Measurements from ENCODE around the gene MMP28. TPM values are rescaled to one million over a fixed set of nuclear protein-coding genes. Genes with fewer than 3 reads are reported as not detected.

Gene MMP28
- total RNA-seq, 1 donor from 2014 or later = 4.2 TPM

DNA sequence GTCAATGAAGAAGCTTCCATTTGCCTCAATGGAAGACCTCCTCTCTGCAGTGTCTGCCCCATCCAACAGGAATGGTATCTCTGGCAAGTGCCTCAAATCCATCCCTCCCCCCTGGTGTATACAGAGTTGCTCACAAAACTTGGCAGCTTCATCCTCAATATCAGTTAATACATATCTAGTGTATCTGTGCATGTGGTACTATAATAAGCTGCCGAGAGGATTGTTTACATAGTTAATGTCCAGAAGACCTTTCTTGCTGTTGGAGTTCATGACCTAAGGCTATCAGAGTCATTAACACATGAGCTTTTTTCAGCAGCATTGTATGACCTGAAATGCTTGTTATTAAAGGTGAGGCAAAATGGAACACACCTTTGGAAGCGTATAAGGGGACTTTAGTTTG lies 78.0 kb downstream of the MMP28 start:
- H3K27ac ChIP-seq (ENCODE audit: low read depth, low read length) = peak overlapping the region; percentile 27
- H3K9ac ChIP-seq (ENCODE audit: low read depth in 1 of 3, low read length in 3 of 3) = no peak overlapping the region
- no peaks in the 10 kb centered on the region for H3K9me3 ChIP-seq (ENCODE audit: control insufficient read depth in 3 of 3, low read length in 3 of 3)
- H3K4me3 ChIP-seq (ENCODE audit: low read length in 3 of 3) = no peak overlapping the region
- no peaks in the 10 kb centered on the region for H3K27me3 ChIP-seq (ENCODE audit: control insufficient read depth in 3 of 3, insufficient read depth in 3 of 3, low read length in 3 of 3)
- H3K4me1 ChIP-seq (ENCODE audit: control insufficient read depth in 3 of 3, insufficient read depth in 3 of 3, low read length in 3 of 3) = peaks cover 28 to 40% (median 34%) of the 10 kb centered on the region in 3 donors
- peaks cover 0 to 17% (median 15%) of the 10 kb centered on the region in 3 donors for H3K36me3 ChIP-seq (ENCODE audit: control insufficient read depth in 3 of 3, insufficient read depth in 3 of 3, low read length in 3 of 3)

DNA sequence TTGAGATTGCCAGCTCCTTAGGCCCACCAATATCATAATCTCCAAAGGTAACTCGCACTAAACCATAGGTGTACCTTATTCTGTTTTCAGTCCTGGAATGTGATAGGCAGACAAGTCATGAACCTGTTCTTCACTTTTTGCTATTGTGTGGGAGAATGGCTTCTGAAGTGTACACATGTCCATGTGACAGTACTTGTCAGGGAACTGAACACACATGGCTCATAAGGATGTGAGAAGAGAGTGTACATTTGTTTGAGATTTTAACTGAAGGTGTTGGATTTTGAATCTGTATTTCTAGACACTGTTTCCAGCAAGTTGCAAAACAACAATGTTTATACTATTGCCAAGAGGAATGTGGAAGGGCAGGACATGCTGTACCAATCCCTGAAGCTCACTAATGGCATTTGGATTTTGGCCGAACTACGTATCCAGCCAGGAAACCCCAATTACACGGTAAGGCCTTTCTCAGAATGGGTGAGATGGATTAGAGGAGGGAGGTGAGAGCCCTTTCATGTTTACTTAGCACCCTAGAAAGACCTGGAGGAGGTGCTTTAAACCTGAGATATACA lies 78.5 kb downstream of the MMP28 start:
- H3K27ac ChIP-seq (ENCODE audit: low read depth, low read length) = peak overlapping the region; percentile 27
- H3K4me1 ChIP-seq (ENCODE audit: control insufficient read depth in 3 of 3, insufficient read depth in 3 of 3, low read length in 3 of 3) = peaks cover 28 to 40% (median 34%) of the 10 kb centered on the region in 3 donors
- H3K9ac ChIP-seq (ENCODE audit: low read depth in 1 of 3, low read length in 3 of 3) = no peak overlapping the region
- no peak overlapping the region for H3K4me3 ChIP-seq (ENCODE audit: low read length in 3 of 3)
- peaks cover 0 to 17% (median 15%) of the 10 kb centered on the region in 3 donors for H3K36me3 ChIP-seq (ENCODE audit: control insufficient read depth in 3 of 3, insufficient read depth in 3 of 3, low read length in 3 of 3)
- H3K27me3 ChIP-seq (ENCODE audit: control insufficient read depth in 3 of 3, insufficient read depth in 3 of 3, low read length in 3 of 3) = no peaks in the 10 kb centered on the region
- no peaks in the 10 kb centered on the region for H3K9me3 ChIP-seq (ENCODE audit: control insufficient read depth in 3 of 3, low read length in 3 of 3)

DNA sequence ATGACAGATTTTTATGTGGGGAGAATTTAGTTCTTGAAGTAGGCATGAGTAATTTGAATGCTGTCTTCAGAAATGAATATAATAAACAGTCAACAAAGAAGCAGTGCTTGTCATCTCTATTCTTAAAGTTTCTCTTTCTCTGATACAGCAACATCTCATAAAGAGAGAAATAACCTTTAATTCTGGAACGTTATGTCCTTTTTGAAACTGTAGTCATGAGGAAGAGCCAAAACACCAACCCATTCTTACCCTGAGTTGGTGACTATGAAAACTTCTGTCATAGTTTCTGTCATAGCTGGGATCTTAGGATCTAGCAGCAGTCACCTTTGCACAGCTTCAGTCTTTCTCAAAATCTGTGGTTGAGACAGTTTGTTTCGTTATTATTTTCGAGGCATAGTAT lies 79.3 kb downstream of the MMP28 start:
- H3K4me1 ChIP-seq (ENCODE audit: control insufficient read depth in 3 of 3, insufficient read depth in 3 of 3, low read length in 3 of 3) = peaks cover 28 to 40% (median 34%) of the 10 kb centered on the region in 3 donors
- no peak overlapping the region for H3K4me3 ChIP-seq (ENCODE audit: low read length in 3 of 3)
- H3K36me3 ChIP-seq (ENCODE audit: control insufficient read depth in 3 of 3, insufficient read depth in 3 of 3, low read length in 3 of 3) = peaks cover 0 to 15% (median 13%) of the 10 kb centered on the region in 3 donors
- H3K9me3 ChIP-seq (ENCODE audit: control insufficient read depth in 3 of 3, low read length in 3 of 3) = no peaks in the 10 kb centered on the region
- no peak overlapping the region for H3K9ac ChIP-seq (ENCODE audit: low read depth in 1 of 3, low read length in 3 of 3)
- no peaks in the 10 kb centered on the region for H3K27me3 ChIP-seq (ENCODE audit: control insufficient read depth in 3 of 3, insufficient read depth in 3 of 3, low read length in 3 of 3)
- H3K27ac ChIP-seq (ENCODE audit: low read depth, low read length) = no peak overlapping the region

Other genes starting within 250 kb of the MMP28 start
- 1.0 TPM for gene SLFN14, start 234.8 kb downstream of the MMP28 start, total RNA-seq
- gene PEX12, start 217.1 kb downstream of the MMP28 start, total RNA-seq = 4.7 TPM
- 45.4 TPM for gene AP2B1, start 208.3 kb downstream of the MMP28 start, total RNA-seq
- 1.6 TPM for gene RASL10B, start 64.0 kb downstream of the MMP28 start, total RNA-seq
- not detected for gene GAS2L2, start 42.4 kb downstream of the MMP28 start, total RNA-seq
- not detected for gene C17orf50, start 34.8 kb downstream of the MMP28 start, total RNA-seq
- 53.8 TPM for gene TAF15, start 13.8 kb upstream of the MMP28 start, total RNA-seq
- not detected for gene HEATR9, start 73.2 kb upstream of the MMP28 start, total RNA-seq
- gene CCL5, start 84.7 kb upstream of the MMP28 start, total RNA-seq = 0.52 TPM
- not detected for gene RDM1, start 135.1 kb upstream of the MMP28 start, total RNA-seq
- gene LYZL6, start 148.1 kb upstream of the MMP28 start, total RNA-seq = not detected
- gene CCL16, start 185.9 kb upstream of the MMP28 start, total RNA-seq = not detected
- gene CCL14, start 191.1 kb upstream of the MMP28 start, total RNA-seq = 1.6 TPM
- not detected for gene CCL15, start 205.9 kb upstream of the MMP28 start, total RNA-seq
- not detected for gene CCL23, start 222.3 kb upstream of the MMP28 start, total RNA-seq